GM12878 (cell line): ENCODE results near the gene HIC1.

Source experiments
- ATF3 ChIP-seq: IDR thresholded peaks from 2 replicates; pipeline ENCODE4 v1.6.1; 2011; ENCODE audit warnings: low read depth, mild to moderate bottlenecking, low read length, moderate library complexity, borderline replicate concordance; ENCODE audit errors: extremely low read depth
- EGR1 ChIP-seq, 2 experiments: IDR thresholded peaks; 1 replicate in 1 of 2; 2 replicates in 1 of 2; pipeline ENCODE4 v1.6.1; 2011 to 2012; ENCODE audit warnings: low read depth in 2 of 2, low read length in 2 of 2, borderline replicate concordance in 1 of 2, mild to moderate bottlenecking in 1 of 2, moderate library complexity in 1 of 2
- EP300 ChIP-seq, 2 experiments: fragments of 150-350 bp in 1 of 2; IDR thresholded peaks; 2 replicates each; pipeline ENCODE4 v1.6.1; 2011 to 2012; ENCODE audit warnings: low read depth in 2 of 2, low read length in 2 of 2, borderline replicate concordance in 1 of 2, improper control_type of control experiment in 1 of 2, inconsistent platforms in 1 of 2; ENCODE audit not compliant: control insufficient read depth in 1 of 2
- YY1 ChIP-seq: IDR thresholded peaks from 2 replicates; pipeline ENCODE4 v1.6.1; 2011; ENCODE audit warnings: low read depth, mild to moderate bottlenecking, low read length
- TF ChIP-seq, protein P1 (sequence below), 3 experiments: IDR thresholded peaks in 2 of 3; conservative IDR thresholded peaks in 1 of 3; 2 replicates each; pipeline ENCODE4 v1.5.1; 2011; ENCODE audit warnings: low read depth in 3 of 3, low read length in 3 of 3, mild to moderate bottlenecking in 3 of 3, control low read depth in 2 of 3, moderate library complexity in 2 of 3, inconsistent platforms in 1 of 3, mixed read lengths in 1 of 3; ENCODE audit not compliant: control insufficient read depth in 2 of 3, insufficient read depth in 1 of 3; ENCODE audit errors: extremely low read depth in 1 of 3

- TF ChIP-seq EGR1 (IDR thresholded peaks at IDR 0.05; ENCODE audit: borderline replicate concordance in 1 of 2, low read depth in 2 of 2, low read length in 2 of 2) (no peak), ATF3 (no peak), EP300 (IDR thresholded peaks at IDR 0.05; ENCODE audit: borderline replicate concordance in 1 of 2, control insufficient read depth in 1 of 2, low read depth in 2 of 2, low read length in 2 of 2) (no peak), YY1 (no peak)
- TF ChIP-seq, protein P1, sequence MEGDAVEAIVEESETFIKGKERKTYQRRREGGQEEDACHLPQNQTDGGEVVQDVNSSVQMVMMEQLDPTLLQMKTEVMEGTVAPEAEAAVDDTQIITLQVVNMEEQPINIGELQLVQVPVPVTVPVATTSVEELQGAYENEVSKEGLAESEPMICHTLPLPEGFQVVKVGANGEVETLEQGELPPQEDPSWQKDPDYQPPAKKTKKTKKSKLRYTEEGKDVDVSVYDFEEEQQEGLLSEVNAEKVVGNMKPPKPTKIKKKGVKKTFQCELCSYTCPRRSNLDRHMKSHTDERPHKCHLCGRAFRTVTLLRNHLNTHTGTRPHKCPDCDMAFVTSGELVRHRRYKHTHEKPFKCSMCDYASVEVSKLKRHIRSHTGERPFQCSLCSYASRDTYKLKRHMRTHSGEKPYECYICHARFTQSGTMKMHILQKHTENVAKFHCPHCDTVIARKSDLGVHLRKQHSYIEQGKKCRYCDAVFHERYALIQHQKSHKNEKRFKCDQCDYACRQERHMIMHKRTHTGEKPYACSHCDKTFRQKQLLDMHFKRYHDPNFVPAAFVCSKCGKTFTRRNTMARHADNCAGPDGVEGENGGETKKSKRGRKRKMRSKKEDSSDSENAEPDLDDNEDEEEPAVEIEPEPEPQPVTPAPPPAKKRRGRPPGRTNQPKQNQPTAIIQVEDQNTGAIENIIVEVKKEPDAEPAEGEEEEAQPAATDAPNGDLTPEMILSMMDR (IDR thresholded peaks at IDR 0.05 in 2 of 3, conservative IDR thresholded peaks at IDR 0.05 in 1 of 3; ENCODE audit: control insufficient read depth in 2 of 3, extremely low read depth in 1 of 3, insufficient read depth in 1 of 3, low read depth in 3 of 3, low read length in 3 of 3), result no peak
Observed at GRCh38 chr17:2019723-2020122, 35.2 kb upstream of the HIC1 start.
